Activated CD8-positive, alpha-beta memory T cell treated with anti-CD3 and anti-CD28 coated beads, Interleukin-2, amount 50 U/mL, for 1 hour (primary cell): ENCODE data around the gene NRG3.
"Not testable (repeated sequence)": the region's sequence is repeated elsewhere in the genome, so short reads cannot be mapped to it uniquely, and the experiment has no call there.

Experiments
- DNase-seq: peaks from one replicate; pipeline ENCODE4 v3.0.0-alpha.2; 2020; ENCODE audit errors: extremely low read depth

NRG3 gene

GRCh38 chr10:82278401-82279182 lies 403.6 kb downstream of the NRG3 start:
- DNase-seq = no peak

- DNase-seq = no peak
These were observed 407.9 kb downstream of the NRG3 start for GRCh38 chr10:82282782-82283456.

- DNase-seq = no peak
These were observed 409.2 kb downstream of the NRG3 start for GRCh38 chr10:82284180-82284579.

DNA sequence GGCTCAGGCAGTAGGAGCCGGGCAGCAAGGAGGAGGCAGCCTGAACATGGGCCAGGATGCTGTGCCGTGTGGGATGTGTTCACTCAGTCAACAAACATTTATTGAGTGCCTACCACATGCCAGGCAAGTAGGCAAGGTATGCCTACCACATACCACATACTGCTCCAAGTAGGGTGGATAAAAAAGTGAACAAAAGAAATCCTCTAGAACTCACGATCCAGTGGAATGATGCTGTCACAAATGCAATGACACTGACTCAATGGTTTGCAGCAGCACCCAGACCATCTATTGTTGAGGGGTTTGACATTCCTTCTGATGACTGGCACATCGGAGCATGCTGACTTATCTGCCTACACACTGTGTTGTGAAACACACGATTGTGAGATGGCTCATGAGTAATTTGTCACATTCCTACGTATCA lies 413.5 kb downstream of the NRG3 start:
- DNase-seq = no peak

- no peak for DNase-seq
These were observed 415.0 kb downstream of the NRG3 start for GRCh38 chr10:82289945-82290344.

DNA sequence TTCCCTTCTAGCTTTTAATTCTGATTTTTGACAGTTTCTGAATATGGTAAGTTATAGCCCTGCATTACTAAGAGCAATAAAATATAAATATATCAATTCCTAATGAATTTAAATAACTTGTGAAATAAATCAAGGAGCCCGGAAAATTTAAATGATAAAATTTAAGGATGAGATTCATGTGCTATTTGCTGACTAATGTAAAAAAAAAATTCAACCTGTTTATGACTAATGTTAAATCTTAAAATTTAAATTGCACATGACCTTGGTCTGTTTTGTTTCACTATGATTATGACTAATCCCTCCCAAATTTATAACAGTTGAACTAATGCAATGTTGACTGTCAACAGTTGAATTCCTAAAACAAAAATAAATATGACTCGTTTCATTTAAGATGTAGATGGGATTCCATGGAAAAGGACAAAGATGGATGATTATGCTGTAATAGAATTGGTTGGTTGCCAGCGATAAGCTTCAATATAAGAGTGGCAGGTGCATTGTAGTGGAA lies 419.9 kb downstream of the NRG3 start:
- DNase-seq = no peak

DNA sequence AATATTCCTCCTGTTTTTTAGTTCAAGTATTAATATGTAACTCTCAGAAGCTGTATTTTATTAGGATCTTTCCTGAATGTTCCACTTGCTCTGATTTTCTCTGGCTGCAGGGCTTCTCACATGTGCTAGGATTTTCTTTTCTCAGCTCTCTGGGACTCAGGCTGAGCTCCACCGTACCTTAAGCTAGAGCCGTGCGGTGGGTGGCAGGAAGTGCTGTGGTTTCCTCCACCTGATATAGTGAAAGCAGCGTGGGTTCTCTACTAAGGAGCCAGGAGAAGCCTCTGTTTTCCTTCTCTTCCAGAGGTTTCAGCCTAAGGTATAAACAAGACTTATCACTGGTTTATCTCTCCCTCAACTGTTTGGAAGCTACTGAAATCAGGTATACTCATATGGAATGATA lies 433.6 kb downstream of the NRG3 start:
- no peak for DNase-seq

DNA sequence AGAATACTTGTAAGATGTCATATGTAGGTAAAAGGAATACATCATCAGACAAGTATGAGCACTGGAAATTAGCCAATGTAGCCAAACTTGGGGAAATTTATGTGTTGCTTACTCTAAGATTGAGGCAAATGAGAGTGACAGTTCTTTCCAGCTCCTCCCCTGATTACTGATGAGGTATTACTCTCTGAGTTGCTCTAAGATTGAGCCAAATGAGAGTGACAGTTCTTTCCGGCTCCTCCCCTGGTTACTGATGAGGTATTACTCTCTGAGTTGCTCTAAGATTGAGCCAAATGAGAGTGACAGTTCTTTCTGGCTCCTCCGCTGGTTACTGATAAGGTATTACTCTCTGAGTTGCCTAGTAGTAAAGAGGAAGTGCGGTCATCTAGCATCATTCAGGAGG lies 435.8 kb downstream of the NRG3 start:
- DNase-seq = no peak

GRCh38 chr10:82313401-82313800 lies 438.4 kb downstream of the NRG3 start:
- DNase-seq = no peak

DNA sequence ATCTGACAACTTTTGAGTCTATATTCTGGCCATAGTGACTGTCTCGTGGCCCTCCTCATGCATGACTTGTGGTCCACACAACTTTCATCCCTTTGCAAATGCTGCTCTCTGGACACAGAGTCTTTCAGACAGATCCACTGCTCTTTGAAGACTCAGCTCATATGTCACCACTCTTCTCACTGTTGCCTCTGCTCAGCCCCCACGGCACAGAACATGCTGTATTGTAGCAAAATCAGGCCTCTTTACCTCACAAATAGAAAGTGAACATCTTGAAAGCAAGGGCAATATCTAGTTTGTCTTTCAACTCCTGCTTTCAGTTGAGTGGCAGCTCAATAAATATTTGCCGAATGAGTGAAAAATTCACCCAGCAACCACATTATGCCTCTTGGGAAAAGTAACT lies 443.5 kb downstream of the NRG3 start:
- no peak for DNase-seq

- no peak for DNase-seq
These were observed 444.1 kb downstream of the NRG3 start for GRCh38 chr10:82319074-82319473.

- DNase-seq = no peak
These were observed 444.6 kb downstream of the NRG3 start for GRCh38 chr10:82319562-82319961.

DNA sequence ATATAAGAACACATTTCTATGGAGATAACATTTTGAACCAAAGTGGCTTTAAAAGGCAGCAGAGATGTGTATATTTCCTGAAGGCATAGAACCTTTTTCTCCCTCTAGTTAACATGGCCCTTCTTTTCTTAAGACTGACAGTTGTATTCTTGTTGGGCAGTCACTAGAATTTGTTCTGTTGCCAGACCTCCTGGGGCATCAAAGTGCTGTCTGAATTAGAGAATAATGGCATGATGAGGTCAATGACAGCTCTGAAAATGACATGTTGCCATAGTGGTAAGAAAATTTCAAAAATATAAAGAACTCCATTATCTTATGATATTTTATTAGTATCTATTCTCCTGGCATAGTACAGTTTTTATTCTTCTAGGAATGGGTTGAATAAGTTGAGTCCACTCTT lies 446.7 kb downstream of the NRG3 start:
- no peak for DNase-seq

DNA sequence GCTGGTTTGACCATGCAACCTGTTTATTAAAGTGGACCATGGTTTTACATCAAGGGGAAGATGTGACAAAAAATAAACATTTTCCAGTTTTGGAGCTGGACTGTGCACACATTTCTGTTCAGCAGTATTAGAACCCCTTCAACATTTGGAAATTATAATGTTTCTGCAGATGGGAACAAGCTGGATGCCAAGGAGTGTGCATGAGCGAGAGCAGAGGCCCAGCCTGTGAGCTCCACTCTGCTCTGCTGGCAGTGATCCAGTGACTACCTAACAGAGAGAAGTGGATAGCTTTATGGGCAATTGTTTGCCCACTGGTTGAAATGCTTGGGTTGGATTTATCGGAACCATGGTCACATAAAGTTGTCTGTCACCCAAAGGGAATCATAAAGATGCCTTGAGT lies 456.7 kb downstream of the NRG3 start:
- no peak for DNase-seq

DNA sequence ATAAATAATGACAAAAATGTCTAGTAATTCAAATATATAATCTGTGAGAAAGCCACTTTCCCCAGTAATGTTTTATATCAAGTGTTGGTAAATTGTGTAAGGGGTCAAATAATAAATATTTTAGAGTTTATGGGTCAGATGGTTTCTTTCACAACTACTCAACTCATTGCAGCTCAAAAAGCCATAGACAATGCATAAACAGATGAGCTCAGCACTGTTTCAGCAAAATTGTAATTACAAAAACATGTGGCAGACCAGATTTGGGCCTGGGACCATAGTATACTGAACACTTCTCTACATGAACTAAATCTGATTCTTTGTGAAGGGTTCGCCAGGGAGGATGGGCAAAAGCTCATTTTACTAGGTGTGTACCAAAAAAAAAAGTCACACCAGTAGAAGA lies 460.8 kb downstream of the NRG3 start:
- DNase-seq = no peak

DNA sequence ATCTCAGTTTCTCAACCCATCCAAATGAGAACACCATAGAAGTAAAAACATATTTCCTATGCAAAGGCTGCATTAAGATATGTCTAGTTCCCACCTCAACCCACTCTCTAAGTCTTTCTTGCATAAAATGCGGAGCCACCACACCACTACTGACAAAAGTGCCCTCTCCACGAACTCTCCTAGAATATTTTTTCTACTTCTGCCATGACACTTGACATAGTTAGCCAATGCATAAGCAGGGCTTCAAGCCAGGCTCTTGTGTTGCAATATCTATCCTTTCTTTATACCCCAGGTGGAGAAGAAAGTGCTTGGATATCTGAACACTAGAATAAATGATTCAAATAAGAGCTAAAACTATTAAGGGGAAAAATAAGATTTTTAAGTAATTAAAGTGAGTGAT lies 465.2 kb downstream of the NRG3 start:
- DNase-seq = no peak

GRCh38 chr10:82349590-82349989 lies 474.6 kb downstream of the NRG3 start:
- not testable (repeated sequence) for DNase-seq

- DNase-seq = no peak
These were observed 478.4 kb downstream of the NRG3 start for GRCh38 chr10:82353381-82353780.

- no peak for DNase-seq
These were observed 483.6 kb downstream of the NRG3 start for GRCh38 chr10:82358486-82359099.

DNA sequence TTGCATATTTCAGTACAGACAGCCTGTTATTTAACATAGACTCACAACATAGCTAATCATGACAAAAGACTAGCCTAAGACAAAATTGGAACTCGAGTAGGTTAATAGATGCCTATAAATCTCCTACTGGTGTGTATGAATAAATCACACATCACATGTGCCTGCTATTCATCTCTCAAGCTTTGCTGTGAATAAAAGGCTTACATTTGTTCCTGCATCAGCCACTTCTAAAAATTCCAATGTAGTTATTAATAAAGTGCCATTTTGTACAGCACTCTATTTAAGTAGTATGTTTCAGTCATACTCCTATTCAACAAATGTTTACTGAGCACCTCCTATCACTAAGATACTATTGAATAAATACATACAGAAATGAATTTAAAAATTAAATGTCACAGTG lies 486.3 kb downstream of the NRG3 start:
- no peak for DNase-seq

DNA sequence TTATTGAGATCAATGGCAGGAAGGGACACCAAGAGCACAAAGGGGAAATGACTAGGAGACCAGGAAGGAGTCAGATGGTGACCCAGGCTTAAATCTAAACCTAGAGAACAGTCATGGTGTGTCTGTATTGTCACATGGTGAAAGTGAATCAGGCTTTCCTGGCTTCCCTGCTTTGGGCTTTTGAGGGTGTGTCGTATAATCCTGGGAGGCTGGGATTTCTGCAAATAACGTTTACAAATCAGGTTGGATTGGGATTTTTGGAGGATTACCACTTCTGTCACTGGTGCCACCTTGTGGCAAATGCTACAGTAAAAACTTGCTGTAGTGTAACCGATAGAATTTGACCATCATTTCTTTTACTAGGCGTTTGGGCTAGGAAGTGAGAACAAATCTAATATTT lies 502.6 kb downstream of the NRG3 start:
- no peak for DNase-seq

DNA sequence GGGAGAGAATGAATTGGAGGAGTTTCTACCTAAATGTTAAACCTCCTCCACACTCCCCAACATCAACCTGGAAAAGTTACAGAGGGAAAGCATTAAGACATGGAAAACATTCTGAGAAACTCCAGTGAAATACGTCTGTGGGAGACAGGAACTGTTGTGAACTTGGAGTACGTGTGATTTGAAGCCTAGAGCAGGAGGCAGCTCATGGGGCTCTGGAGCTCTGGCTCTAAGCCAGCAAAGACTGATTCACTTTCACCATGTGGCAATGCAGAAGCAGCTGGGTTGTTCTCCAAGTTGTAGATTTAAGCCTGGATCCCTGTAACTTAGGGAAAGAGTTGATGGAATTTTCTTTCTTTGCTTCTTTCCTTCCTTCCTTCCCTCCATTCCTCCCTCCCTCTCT lies 503.2 kb downstream of the NRG3 start:
- DNase-seq = no peak

GRCh38 chr10:82383350-82383749 lies 508.4 kb downstream of the NRG3 start:
- no peak for DNase-seq
